Stomach smooth muscle (tissue), 2 donors: Measurements from ENCODE around the gene MDM4.

Source experiments
- H3K27ac ChIP-seq: one replicate; pipeline ENCODE4 v1.7.0; 2013; ENCODE audit warnings: mild to moderate bottlenecking, low read length, inconsistent platforms
- H3K27me3 ChIP-seq, 2 donors: one replicate each; pipeline ENCODE4 v1.7.0; 2013; ENCODE audit warnings: low read length in 2 of 2; ENCODE audit not compliant: insufficient read depth in 2 of 2, control insufficient read depth in 1 of 2
- H3K36me3 ChIP-seq, 2 donors: one replicate each; pipeline ENCODE4 v1.7.0; 2013; ENCODE audit warnings: low read length in 2 of 2; ENCODE audit not compliant: control insufficient read depth in 2 of 2, insufficient read depth in 2 of 2
- H3K4me1 ChIP-seq: one replicate; pipeline ENCODE4 v1.7.0; 2013; ENCODE audit warnings: low read length; ENCODE audit not compliant: control insufficient read depth, insufficient read depth
- H3K4me3 ChIP-seq, 2 donors: one replicate each; pipeline ENCODE4 v1.7.0; 2013; ENCODE audit warnings: low read length in 2 of 2
- H3K9ac ChIP-seq, 2 donors: one replicate each; pipeline ENCODE4 v1.7.0; 2013; ENCODE audit warnings: low read length in 2 of 2, mild to moderate bottlenecking in 1 of 2
- H3K9me3 ChIP-seq, 2 donors: one replicate each; pipeline ENCODE4 v1.7.0; 2013; ENCODE audit warnings: low read length in 2 of 2; ENCODE audit not compliant: control insufficient read depth in 2 of 2
- donor health status: healthy.
- donor health status: Pancreatic carcinoma.

MDM4 gene

DNA sequence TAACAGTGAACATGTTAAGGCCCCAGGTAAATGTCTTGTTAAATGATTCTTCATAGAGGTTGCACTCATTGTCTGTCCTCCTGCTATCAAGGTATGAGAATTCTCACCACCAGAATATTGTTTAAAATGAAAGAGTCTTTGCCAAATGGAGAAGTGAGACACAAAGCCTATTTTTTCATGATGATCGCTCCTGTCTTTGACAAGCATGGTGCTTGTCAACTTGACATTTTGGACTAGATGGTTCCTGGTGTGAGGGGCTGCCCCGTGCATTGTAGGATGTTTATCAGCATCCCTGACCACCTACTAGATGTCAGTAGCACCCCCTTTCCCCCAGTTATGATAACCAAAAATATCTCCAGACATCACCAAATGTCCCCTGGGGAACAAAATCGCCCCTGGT lies 65.6 kb downstream of the MDM4 start:
- Histone ChIP-seq H3K36me3 (no peaks in the 10 kb centered on the region), H3K4me1 (peaks cover 9% of the 10 kb centered on the region), H3K27me3 (no peaks in the 10 kb centered on the region), H3K9ac (no peak overlapping the region), H3K27ac (no peak overlapping the region), H3K4me3 (no peak overlapping the region), H3K9me3 (no peaks in the 10 kb centered on the region)

DNA sequence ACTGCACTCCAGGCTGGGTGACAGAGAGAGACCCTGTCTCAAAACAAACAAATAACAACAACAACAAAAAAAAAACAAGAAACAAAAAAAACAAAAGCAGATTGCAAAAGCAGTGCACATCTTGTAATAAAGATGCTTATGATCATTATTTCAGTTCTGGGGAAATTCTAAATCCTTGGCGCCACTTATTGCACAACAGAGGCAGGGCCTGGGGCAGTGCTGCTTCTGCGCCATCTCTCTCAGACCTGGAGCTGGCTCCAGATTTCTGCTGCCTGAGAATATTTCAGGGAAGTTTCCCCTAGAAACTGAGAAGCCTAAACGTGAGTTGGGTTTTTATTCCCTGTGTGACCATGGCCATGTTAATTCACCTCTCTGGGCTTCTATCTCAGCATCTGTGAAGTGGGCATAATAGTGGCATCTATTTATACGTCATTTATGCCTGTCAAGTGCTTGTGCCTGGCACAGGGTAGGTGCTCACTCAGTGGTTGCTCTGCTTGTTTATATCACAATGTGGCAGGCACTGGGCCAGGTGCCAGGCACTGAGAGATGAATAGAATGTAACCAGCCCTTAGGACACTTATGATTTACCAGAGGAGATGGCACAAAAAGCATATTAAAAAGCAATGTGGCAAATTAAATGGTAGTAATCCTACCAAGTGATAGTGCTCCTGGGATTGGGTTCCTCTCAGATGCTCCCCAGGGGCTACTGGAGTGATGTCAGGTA lies 67.9 kb downstream of the MDM4 start:
- Histone ChIP-seq H3K27ac (no peak overlapping the region), H3K9me3 (no peaks in the 10 kb centered on the region), H3K9ac (no peak overlapping the region), H3K36me3 (no peaks in the 10 kb centered on the region), H3K27me3 (no peaks in the 10 kb centered on the region), H3K4me1 (peaks cover 9% of the 10 kb centered on the region), H3K4me3 (no peak overlapping the region)

GRCh38 chr1:204584699-204585372 lies 68.6 kb downstream of the MDM4 start:
- H3K4me1 ChIP-seq, result peaks cover 5% of the 10 kb centered on the region
- H3K9me3 ChIP-seq, result no peaks in the 10 kb centered on the region
- no peak overlapping the region for H3K4me3 ChIP-seq
- no peaks in the 10 kb centered on the region for H3K36me3 ChIP-seq
- H3K9ac ChIP-seq, result no peak overlapping the region
- no peak overlapping the region for H3K27ac ChIP-seq
- H3K27me3 ChIP-seq, result no peaks in the 10 kb centered on the region

DNA sequence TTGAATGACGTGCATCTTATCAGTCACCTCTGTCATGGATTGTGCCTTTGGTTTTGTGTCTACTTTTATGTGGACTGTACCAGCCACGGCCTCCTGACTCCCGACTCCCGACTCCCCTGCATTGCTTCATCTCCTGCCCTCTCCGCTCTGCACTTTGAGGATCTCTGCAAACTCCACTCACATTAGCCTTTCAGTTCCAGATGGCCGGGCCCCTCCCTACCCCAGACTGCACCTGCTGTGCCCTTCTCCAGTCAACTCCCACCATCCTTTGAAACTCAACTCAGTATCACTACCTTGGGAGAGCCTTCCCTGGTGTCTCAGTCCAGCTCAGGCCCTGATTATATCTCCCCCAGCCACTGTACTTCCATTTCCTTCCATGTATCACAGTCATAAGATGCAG lies 71.4 kb downstream of the MDM4 start:
- no peak overlapping the region for H3K9ac ChIP-seq
- peaks cover 5% of the 10 kb centered on the region for H3K4me1 ChIP-seq
- no peaks in the 10 kb centered on the region for H3K9me3 ChIP-seq
- no peak overlapping the region for H3K27ac ChIP-seq
- no peaks in the 10 kb centered on the region for H3K27me3 ChIP-seq
- H3K36me3 ChIP-seq, result no peaks in the 10 kb centered on the region
- H3K4me3 ChIP-seq, result no peak overlapping the region

DNA sequence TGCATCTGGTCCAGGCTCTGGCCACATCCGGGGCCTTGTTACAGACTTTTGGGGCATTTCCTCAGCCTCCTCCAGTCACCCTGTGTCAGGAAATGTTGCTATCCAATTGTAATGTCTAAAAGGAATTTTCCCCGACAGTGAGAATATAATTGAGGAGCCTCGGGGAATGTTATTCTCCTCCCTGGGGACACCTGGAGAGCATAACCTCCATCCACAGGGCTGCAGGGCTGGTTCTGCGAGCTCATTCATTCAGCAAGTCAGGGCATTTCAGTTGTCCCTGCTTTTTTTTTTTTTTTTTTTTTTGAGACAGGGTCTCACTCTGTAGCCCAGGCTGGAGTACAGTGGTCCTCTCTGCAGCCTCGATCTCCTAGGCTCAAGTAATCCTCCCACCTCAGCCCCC lies 72.6 kb downstream of the MDM4 start:
- H3K4me3 ChIP-seq, result no peak overlapping the region
- peaks cover 5% of the 10 kb centered on the region for H3K4me1 ChIP-seq
- H3K27ac ChIP-seq, result no peak overlapping the region
- H3K9me3 ChIP-seq, result no peaks in the 10 kb centered on the region
- H3K36me3 ChIP-seq, result no peaks in the 10 kb centered on the region
- H3K9ac ChIP-seq, result no peak overlapping the region
- no peaks in the 10 kb centered on the region for H3K27me3 ChIP-seq

DNA sequence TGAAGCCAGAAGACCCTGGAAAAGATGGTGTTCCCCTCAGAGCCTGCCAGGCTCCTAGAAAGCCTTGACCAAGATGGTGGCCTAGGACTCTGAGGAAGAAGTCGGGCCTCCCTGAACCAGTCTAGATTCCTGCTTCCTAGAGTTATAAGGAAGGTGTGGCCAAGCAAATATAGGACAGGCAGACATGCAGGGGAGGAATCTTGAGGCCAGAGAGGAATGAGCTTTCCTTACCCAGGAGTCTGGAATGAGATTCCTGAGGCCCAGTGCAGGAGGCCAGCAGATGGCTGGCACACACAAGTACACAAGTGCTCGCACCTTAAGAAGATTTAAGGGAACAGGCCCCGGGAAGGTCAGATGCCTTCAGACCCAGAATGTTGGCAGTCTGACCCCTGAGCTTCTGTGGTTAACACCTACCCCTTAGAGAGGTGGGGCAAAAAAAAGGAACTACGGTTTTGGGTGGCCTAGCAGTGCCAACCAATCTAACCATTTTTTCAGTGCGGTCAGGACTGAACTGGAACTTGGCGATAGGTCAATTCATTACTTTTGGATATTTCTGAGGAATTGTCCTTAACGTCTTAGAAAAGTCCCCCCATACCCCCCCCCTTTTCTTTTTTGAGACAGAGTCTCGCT lies 73.3 kb downstream of the MDM4 start:
- H3K4me3 ChIP-seq, result no peak overlapping the region
- H3K27ac ChIP-seq, result no peak overlapping the region
- no peaks in the 10 kb centered on the region for H3K9me3 ChIP-seq
- no peaks in the 10 kb centered on the region for H3K27me3 ChIP-seq
- no peaks in the 10 kb centered on the region for H3K4me1 ChIP-seq
- H3K36me3 ChIP-seq, result no peaks in the 10 kb centered on the region
- no peak overlapping the region for H3K9ac ChIP-seq

- H3K27ac ChIP-seq, result no peak overlapping the region
- H3K4me3 ChIP-seq, result no peak overlapping the region
- no peaks in the 10 kb centered on the region for H3K9me3 ChIP-seq
- H3K36me3 ChIP-seq, result no peaks in the 10 kb centered on the region
- no peak overlapping the region for H3K9ac ChIP-seq
- H3K27me3 ChIP-seq, result no peaks in the 10 kb centered on the region
- H3K4me1 ChIP-seq, result no peaks in the 10 kb centered on the region
Measured at GRCh38 chr1:204591473-204592090, 75.4 kb downstream of the MDM4 start.

DNA sequence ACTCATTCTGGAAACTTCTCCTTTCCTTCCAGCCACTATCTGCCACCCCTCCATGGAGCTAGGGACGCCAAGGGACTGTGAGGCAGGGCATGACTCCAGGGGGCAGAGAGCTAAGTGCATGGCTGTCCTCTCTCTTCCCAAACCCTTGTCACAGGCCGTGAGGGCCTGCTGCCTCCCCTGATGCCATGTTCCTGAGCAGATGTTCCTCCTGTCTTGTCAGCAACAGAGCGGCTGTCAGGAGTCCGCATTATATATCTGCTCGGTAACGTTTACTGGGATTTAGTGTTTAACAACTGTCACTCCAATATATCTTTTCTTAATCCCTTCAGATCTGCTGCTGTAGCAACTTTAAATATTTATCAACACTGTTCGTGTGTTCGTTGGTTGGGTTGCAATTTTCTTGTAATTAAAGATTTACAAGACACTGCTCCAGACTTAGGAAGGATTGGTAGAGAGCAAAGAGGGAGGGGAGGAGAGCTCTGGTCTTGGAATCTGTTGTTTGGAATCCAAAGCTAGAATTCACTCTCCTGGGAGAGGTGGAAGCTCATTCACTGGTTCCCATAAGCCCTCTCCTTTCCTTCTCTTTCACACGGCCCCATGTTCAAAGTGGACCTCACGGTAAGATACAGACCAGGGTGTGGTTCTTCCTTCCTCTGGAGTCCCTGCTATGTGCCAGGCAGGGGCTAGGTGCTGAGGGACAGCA lies 76.2 kb downstream of the MDM4 start:
- Histone ChIP-seq H3K4me3 (no peak overlapping the region), H3K9ac (no peak overlapping the region)

GRCh38 chr1:204598319-204598969 lies 82.2 kb downstream of the MDM4 start:
- H3K4me1 ChIP-seq, result peaks cover 2% of the 10 kb centered on the region
- H3K36me3 ChIP-seq, result no peaks in the 10 kb centered on the region
- H3K27ac ChIP-seq, result no peak overlapping the region
- H3K9ac ChIP-seq, result no peak overlapping the region
- H3K27me3 ChIP-seq, result peaks cover 0 to 2% of the 10 kb centered on the region in 2 donors
- H3K4me3 ChIP-seq, result no peak overlapping the region
- H3K9me3 ChIP-seq, result no peaks in the 10 kb centered on the region

More for the DNA sequence above, 76.2 kb downstream of the MDM4 start:
- Histone ChIP-seq H3K27ac (no peak overlapping the region), H3K36me3 (no peaks in the 10 kb centered on the region), H3K4me1 (no peaks in the 10 kb centered on the region), H3K27me3 (no peaks in the 10 kb centered on the region), H3K9me3 (no peaks in the 10 kb centered on the region)

GRCh38 chr1:204599098-204599497 lies 82.9 kb downstream of the MDM4 start:
- H3K27me3 ChIP-seq, result peaks cover 0 to 2% of the 10 kb centered on the region in 2 donors
- no peaks in the 10 kb centered on the region for H3K36me3 ChIP-seq
- H3K27ac ChIP-seq, result no peak overlapping the region
- H3K4me1 ChIP-seq, result peaks cover 2% of the 10 kb centered on the region
- H3K9ac ChIP-seq, result no peak overlapping the region
- no peak overlapping the region for H3K4me3 ChIP-seq
- H3K9me3 ChIP-seq, result no peaks in the 10 kb centered on the region
